ENCODE results near the gene GRIN2D.
A peak's percentile ranks its signal among the peaks of the same experiment; 100 is the strongest.

Gene GRIN2D

DNA sequence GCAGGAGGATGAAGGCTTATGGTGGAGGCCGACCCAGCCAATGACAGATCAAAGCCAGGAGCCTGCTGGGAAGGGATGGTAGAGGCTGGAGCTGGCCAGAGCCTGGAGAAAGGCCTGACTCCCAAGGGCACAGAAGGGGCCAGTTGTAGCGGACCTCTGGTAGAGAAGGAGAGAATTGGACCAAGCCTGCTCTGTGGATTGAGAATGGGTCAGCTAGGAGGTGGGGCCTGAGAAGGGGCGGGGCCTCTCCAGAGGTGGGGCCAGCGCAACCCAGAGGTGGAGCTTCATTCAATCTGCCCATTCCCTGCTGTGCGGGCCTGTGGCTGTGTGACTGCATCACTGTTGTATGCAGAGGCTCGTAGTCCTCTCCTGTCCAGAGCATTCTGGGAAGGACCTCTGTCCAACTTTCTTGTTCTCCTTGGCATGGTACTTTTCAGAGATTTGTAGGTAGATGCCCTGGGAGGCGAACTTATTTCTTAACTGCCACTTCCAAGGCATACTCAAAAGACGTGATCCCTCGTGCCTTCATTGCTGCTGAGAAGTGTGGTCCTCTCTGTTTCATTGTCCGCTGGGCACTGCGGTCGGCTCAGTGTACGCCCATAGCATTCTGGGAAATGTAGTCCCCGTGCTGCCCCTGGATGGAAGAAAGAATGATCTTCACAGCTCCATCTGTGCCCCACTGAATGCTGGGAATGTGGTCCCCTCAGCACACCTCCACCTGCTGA is 6.7 kb downstream of the GRIN2D start:
- DNase-seq (ENCODE audit: extremely low spot score): peak; percentile 43
- TF ChIP-seq, protein P1, sequence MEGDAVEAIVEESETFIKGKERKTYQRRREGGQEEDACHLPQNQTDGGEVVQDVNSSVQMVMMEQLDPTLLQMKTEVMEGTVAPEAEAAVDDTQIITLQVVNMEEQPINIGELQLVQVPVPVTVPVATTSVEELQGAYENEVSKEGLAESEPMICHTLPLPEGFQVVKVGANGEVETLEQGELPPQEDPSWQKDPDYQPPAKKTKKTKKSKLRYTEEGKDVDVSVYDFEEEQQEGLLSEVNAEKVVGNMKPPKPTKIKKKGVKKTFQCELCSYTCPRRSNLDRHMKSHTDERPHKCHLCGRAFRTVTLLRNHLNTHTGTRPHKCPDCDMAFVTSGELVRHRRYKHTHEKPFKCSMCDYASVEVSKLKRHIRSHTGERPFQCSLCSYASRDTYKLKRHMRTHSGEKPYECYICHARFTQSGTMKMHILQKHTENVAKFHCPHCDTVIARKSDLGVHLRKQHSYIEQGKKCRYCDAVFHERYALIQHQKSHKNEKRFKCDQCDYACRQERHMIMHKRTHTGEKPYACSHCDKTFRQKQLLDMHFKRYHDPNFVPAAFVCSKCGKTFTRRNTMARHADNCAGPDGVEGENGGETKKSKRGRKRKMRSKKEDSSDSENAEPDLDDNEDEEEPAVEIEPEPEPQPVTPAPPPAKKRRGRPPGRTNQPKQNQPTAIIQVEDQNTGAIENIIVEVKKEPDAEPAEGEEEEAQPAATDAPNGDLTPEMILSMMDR (IDR thresholded peaks at IDR 0.05; ENCODE audit: control extremely low read depth, extremely low read depth, low read depth, missing control alignments): no peak
- ChIA-PET POLR2A (interaction anchor here (0.9 kb wide), 1 partner anchor 36 kb away, joined by 6 read pairs; the partner anchor contains the start of genes SYNGR4 and TMEM143), CTCF (interaction anchor here (0.9 to 5.5 kb wide), 4 partner anchors 9 to 188 kb away, joined by 3 to 38 read pairs (median 3); partner anchors contain the start of genes KDELR1, SYNGR4 and TMEM143)

DNA sequence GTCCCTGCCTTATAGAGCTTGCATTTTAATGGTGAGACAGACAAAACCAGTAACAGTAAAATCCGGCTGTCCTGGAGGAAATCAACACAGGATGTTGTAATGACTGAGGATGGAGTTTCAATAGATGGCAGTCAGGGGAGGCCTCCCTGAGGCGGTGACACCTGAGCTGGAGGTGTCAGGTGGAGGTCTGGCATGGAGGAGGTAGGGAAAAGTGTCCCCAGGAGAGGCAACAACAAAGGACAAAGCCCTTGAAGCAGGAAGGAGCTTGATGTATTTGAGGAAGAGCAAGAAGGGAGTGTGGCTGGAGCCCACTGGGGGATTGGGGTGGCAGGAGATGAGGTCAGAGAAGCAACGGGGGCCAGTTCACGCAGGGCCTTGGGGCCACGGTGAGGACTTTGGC is 7.8 kb downstream of the GRIN2D start:
- CTCF ChIA-PET: interaction anchor here (0.9 to 5.5 kb wide), 3 partner anchors 10 to 187 kb away, joined by 3 to 38 read pairs (median 3); partner anchors contain the start of gene KDELR1
- POLR2A ChIA-PET: interaction anchor here (0.9 kb wide), 1 partner anchor 10 kb away, joined by 3 read pairs; the partner anchor contains the start of gene KDELR1
- TF ChIP-seq, protein P1 (IDR thresholded peaks at IDR 0.05; ENCODE audit: control extremely low read depth, extremely low read depth, low read depth, missing control alignments): no peak
- no peak for DNase-seq (ENCODE audit: extremely low spot score)

DNA sequence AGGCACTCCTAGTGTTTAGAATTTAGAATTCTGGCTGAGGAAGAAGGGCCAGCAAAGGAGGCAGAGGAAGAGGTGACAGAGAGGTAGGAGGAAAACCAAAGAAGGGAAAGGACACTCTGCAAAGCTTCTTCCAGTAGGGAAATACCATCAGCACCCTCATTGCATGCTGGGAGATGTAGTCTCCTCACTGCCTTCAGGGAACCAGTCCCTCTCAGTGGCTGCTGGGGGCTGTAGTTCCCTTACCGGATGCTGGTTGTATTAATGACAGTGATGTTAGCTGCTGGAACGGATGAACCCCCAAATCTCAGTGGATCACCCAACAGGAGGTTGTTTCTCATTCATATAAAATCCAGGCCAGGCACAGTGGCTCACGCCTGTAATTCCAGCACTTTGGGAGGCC is 10.1 kb downstream of the GRIN2D start:
- peak; percentile 84 for DNase-seq (ENCODE audit: extremely low spot score)
- TF ChIP-seq, protein P1 (IDR thresholded peaks at IDR 0.05; ENCODE audit: control extremely low read depth, extremely low read depth, low read depth, missing control alignments): no peak
- POLR2A ChIA-PET: no interaction called here
- CTCF ChIA-PET: interaction anchor here (1.2 to 5.5 kb wide), 3 partner anchors 10 to 12 kb away, joined by 5 to 38 read pairs (median 6); partner anchors contain the start of genes GRIN2D and KDELR1

DNA sequence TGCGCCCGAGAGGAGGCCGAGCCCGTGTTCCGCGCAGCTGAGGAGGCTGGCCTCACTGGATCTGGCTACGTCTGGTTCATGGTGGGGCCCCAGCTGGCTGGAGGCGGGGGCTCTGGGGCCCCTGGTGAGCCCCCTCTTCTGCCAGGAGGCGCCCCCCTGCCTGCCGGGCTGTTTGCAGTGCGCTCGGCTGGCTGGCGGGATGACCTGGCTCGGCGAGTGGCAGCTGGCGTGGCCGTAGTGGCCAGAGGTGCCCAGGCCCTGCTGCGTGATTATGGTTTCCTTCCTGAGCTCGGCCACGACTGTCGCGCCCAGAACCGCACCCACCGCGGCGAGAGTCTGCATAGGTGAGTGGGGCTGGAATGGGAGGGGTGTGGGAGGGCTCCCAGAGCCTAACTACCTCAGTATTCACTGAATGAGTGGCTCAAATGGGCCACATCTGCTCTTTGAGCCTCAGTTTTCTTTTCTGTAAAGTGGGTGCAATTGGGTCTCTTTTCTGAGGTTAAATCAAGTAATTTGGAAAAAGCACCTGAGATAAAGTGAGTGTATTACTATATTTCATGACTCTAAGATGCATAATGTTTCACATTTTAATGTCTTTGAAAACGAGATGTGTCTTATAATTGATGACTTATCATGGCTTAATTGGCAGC is 11.7 kb downstream of the GRIN2D start:
- no peak for DNase-seq (ENCODE audit: extremely low spot score)
- POLR2A ChIA-PET: no interaction called here
- CTCF ChIA-PET: interaction anchor here (0.9 to 5.5 kb wide), 3 partner anchors 14 to 21 kb away, joined by 3 to 38 read pairs (median 4); partner anchors contain the start of gene KDELR1
- TF ChIP-seq, protein P1 (IDR thresholded peaks at IDR 0.05; ENCODE audit: control extremely low read depth, extremely low read depth, low read depth, missing control alignments): no peak

DNA sequence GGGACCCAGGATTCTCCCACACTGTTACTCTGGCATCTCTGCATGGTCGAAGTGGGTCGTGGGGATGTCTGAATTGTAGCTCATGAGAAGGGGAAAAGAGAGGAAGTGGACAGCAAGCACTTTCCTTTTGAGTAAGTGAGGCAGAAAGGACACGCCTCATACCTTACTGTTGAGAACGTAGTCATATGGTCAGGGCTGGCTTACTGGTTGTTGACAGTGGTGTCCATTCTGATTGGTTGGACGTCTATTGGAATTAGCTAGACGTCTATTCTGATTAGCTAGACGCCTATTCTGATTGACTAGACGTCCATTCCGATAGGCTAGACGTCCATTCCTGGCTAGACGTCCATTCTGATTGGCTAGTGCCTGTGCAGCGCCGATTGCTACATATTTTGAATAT is 12.4 kb downstream of the GRIN2D start:
- TF ChIP-seq, protein P1 (IDR thresholded peaks at IDR 0.05; ENCODE audit: control extremely low read depth, extremely low read depth, low read depth, missing control alignments): no peak
- POLR2A ChIA-PET: interaction anchor here (0.6 kb wide), 2 partner anchors 85 to 464 kb away, joined by 3 to 6 read pairs; no protein-coding TSS in a partner anchor
- DNase-seq (ENCODE audit: extremely low spot score): peak; percentile 51
- CTCF ChIA-PET: interaction anchor here (0.9 to 1.0 kb wide), 2 partner anchors 14 to 91 kb away, joined by 3 to 4 read pairs; partner anchors contain the start of gene KDELR1

DNA sequence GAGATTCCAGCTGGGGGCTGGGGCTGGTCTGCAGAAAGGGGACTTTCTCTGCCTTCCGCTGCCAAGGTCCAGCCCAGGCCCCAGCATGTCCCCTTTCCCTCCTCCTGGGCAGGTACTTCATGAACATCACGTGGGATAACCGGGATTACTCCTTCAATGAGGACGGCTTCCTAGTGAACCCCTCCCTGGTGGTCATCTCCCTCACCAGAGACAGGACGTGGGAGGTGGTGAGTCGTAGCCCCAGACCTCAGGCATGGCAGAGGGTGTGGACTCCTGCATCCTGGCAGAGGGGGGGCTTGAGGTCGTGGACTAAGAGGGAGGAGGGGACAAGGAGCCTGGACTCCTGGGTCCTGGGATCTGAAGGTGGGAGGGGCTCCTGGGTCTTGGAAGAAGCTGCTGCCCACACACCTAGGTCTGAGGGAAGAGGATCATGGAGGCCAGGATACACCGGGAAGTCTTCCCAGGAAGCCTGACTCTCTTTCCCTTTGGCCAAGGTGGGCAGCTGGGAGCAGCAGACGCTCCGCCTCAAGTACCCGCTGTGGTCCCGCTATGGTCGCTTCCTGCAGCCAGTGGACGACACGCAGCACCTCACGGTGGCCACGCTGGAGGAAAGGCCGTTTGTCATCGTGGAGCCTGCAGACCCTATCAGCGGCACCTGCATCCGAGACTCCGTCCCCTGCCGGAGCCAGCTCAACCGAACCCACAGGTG is 20.6 kb downstream of the GRIN2D start:
- DNase-seq (ENCODE audit: extremely low spot score): no peak
- POLR2A ChIA-PET: interaction anchor here (0.7 kb wide), 1 partner anchor 200 kb away, joined by 3 read pairs; no protein-coding TSS in a partner anchor
- TF ChIP-seq, protein P1 (IDR thresholded peaks at IDR 0.05; ENCODE audit: control extremely low read depth, extremely low read depth, low read depth, missing control alignments): no peak
- CTCF ChIA-PET: interaction anchor here (1.2 to 1.9 kb wide), 4 partner anchors 10 to 75 kb away, joined by 3 to 6 read pairs (median 4); partner anchors contain the start of gene KDELR1
